ENCODE results near the gene PDK2.

PDK2 gene

GRCh38 chr17:50062293-50063243 lies 32.6 kb upstream of the PDK2 start:
- peak; percentile 74 for ATAC-seq
- no peak for TF ChIP-seq ESRRG (CRISPR knock-in tag; IDR thresholded peaks at IDR 0.05)
- TF ChIP-seq ISL1 (CRISPR knock-in tag; IDR thresholded peaks at IDR 0.05): 0 out of 2 replicates have a peak, but pooled peaks have one; percentile 8
- TF ChIP-seq CSDC2 (CRISPR knock-in tag; IDR thresholded peaks at IDR 0.05): 0 out of 2 replicates have a peak, but pooled peaks have one; percentile 25

GRCh38 chr17:50063561-50064252 lies 31.4 kb upstream of the PDK2 start:
- TF ChIP-seq ZNF565 (CRISPR knock-in tag; conservative IDR thresholded peaks at IDR 0.05; ENCODE audit: low read depth) (no peak), POU6F1 (CRISPR knock-in tag; IDR thresholded peaks at IDR 0.05; ENCODE audit: borderline replicate concordance, low read depth) (no peak), PATZ1 (CRISPR knock-in tag; IDR thresholded peaks at IDR 0.05; ENCODE audit: borderline replicate concordance) (no peak), ZFP3 (CRISPR knock-in tag; IDR thresholded peaks at IDR 0.05) (0 out of 2 replicates have a peak, but pooled peaks have one; percentile 28)
- ATAC-seq: no peak

- TF ChIP-seq ZFP3 (CRISPR knock-in tag; IDR thresholded peaks at IDR 0.05) (peak; percentile 91), SNAI2 (CRISPR knock-in tag; IDR thresholded peaks at IDR 0.05) (peak; percentile 66; the same call in 1 of the 2 replicates), POU6F1 (CRISPR knock-in tag; IDR thresholded peaks at IDR 0.05; ENCODE audit: borderline replicate concordance, low read depth) (peak; percentile 43; the same call in 1 of the 2 replicates), ISL1 (CRISPR knock-in tag; IDR thresholded peaks at IDR 0.05) (peak; percentile 42), ZNF70 (CRISPR knock-in tag; IDR thresholded peaks at IDR 0.05) (no peak), ZNF565 (CRISPR knock-in tag; conservative IDR thresholded peaks at IDR 0.05; ENCODE audit: low read depth) (no peak), ZC3H10 (CRISPR knock-in tag; IDR thresholded peaks at IDR 0.05) (no peak), BACH2 (CRISPR knock-in tag; IDR thresholded peaks at IDR 0.05; ENCODE audit: borderline replicate concordance) (no peak), PPARA (CRISPR knock-in tag; IDR thresholded peaks at IDR 0.05; ENCODE audit: borderline replicate concordance) (no peak), OSR1 (CRISPR knock-in tag; IDR thresholded peaks at IDR 0.05) (0 out of 2 replicates have a peak, but pooled peaks have one; percentile 76), ESRRG (CRISPR knock-in tag; IDR thresholded peaks at IDR 0.05) (no peak), GLIS3 (CRISPR knock-in tag; IDR thresholded peaks at IDR 0.05) (0 out of 2 replicates have a peak, but pooled peaks have one; percentile 42), CSRNP3 (CRISPR knock-in tag; IDR thresholded peaks at IDR 0.05) (no peak), TOX (CRISPR knock-in tag; IDR thresholded peaks at IDR 0.05; ENCODE audit: borderline replicate concordance) (no peak; the same call in 1 of the 2 replicates), TSHZ2 (CRISPR knock-in tag; IDR thresholded peaks at IDR 0.05) (peak; percentile 25; the same call in 1 of the 2 replicates), ZFP30 (CRISPR knock-in tag; IDR thresholded peaks at IDR 0.05) (no peak), CSDC2 (CRISPR knock-in tag; IDR thresholded peaks at IDR 0.05) (no peak), PATZ1 (CRISPR knock-in tag; IDR thresholded peaks at IDR 0.05; ENCODE audit: borderline replicate concordance) (peak; percentile 98)
- peak; percentile 67 for ATAC-seq
Measured at GRCh38 chr17:50064253-50065001, 30.7 kb upstream of the PDK2 start.

Measured in SK-N-SH treated with all-trans-retinoic acid at 6 μM for 48 hours (cell line).